Medulla oblongata (tissue), 1 donor: ENCODE measurements around the gene CD151.

ENCODE experiments used
- DNase-seq: peaks from one replicate; pipeline ENCODE4 v3.0.0-alpha.2; 2015; ENCODE audit errors: extremely low spot score

CD151 gene

DNA sequence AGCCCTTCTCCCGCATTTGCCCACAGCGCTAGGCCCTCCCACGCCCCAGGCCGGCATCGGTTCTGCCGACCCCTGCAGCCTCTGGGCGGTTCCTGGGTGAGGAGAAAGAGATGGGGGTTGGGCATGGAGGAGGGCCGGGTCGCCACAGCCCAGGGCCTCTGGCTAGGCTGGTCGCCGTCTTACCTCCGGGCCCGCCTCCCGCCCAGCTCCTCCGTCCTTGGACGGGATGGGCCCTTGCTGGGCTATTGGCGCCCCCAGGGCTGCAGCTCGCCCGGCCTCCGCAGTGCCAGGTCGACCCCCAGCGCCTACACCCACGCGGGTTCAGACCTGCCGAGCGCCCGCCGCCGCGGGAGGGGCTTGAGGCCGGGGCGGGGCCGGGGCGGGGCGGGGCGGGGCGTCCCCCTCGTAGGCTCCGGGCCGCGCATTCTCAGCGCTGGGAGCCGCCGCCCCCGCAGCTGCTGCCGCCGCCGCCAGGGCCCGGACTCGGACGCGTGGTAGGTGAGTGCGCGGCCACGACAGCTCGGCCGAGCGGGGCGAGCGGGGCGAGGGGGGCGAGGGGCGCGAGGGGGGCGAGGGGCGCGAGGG, at the start of gene CD151:
Gene CD151 (plus strand): TSS at position 424 of the 585 bp plus-strand sequence. CDS start 3,118 bp downstream, outside the sequence.
- DNase-seq = no peak

DNA sequence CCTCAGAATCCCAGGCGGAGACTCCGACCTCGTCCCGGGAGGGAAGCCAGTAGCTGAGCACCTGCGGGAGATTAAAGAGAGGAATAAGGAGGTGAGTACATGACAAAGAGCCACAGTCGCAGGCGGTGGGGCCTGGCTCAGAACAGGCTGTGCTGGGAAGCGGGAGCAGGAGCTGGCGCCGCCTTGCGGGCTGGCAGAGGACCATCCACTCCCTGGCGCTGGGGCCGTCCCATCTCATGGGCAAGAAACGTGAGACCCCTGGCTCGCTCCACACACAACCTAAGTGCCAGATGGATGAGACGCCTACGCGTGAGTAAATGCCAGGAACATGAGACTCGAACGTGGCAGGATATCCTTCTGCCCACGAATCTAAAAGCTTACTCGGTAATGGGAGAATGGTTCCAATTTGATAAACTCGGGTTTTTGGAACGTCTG, 49.2 kb upstream of the CD151 start:
- peak; percentile 81 for DNase-seq

DNA sequence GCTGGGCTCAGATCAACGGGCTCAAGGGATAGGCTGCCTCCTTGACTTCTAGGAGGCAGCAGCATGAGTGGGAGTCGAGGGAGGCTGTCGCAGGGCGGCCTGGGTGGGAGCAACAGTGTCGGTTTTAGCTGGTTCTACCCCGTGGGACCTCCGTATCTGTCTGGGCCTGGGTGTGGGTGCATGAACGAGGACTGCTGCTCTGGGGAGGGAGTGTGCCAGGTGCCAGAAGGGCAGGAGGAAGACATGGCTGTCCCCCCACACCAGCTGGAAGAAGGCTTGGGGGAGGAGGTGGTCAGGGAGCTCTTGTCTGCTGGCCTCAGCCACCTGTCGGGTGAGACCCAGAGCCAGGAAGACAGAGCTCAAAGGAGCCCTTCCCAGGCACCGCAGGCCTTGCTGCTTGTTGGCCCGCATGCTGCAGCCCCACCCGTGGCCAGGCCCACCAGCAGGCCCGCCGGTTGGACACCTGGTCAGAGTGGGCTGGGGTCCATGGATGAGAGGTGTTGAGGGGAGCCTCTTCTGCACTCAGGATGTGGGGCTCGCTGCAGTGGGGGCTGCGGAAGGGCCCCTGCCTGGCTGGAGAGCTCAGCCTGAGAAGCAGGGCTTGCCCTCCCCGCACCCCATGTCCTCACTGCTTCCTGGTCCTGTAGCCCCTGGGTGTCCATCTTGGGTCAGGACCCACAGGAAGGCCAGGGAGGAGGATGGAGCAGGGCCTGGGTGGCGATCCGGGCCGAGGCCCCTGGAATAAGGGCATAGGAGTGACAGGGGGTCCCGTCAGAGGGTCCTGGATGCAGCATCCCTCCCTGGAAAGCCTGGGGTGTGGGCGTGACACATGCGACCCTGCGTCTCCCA, 46.3 kb upstream of the CD151 start:
- DNase-seq = no peak

DNA sequence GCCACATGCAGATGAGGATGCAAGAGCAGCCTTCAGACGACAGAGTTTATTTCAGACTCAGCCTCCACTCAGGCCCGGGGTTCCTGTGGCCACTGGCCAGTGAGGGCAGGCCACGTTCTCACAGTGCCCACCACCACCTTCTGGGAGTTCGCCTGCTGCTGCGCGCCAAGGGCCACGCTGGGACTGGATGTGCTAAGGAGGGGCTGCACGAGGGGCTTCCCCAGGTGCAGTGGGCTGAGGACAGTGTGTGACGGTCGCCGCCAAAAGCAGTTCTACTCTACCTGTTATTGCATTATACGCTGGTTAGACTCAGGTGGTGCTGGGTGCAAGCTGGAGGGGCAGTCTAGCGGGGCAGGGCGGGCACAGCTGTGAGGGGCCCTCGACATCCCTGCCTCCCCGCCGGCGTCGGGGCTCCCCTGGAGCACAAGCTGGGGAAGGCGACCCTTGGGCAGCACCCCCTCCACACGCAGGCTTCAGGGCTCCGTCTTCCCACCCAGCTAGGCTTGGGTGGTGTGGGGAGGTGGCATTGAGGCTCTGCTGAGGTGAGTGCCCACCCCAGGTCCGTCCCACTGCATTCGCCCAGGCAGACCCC, 45.6 kb upstream of the CD151 start:
- DNase-seq = no peak

DNA sequence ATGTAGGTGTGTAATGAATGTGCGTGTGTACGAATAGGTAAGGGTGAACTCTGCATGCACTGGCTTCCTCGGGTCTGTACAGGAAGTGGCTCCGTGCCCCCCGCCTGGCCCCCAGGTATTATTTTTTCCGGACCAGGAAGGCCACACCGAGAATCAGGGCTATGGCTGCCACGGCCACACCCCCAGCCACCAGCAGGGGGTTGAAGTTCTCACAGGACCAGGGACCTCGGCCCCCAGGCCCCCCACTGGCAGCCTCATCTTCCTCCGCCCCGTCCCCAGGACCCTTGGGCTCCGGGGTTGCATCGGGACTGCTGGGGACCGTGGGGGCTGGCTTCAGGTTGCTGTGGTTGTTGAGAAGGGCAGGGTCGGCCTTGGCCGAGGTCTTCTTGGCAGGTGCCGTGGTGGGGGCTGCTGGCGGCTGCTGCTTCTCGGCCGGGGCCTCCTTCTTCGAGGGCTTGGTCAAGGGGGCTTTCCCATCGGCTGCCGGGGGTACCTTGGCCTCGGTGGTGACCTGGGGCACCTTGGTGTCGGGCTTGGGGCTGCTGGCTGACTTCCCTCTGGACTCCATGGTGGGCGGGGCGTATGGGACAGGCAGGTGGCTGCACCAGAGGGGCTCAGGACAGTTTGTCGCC, 44.6 kb upstream of the CD151 start:
- DNase-seq = no peak

DNA sequence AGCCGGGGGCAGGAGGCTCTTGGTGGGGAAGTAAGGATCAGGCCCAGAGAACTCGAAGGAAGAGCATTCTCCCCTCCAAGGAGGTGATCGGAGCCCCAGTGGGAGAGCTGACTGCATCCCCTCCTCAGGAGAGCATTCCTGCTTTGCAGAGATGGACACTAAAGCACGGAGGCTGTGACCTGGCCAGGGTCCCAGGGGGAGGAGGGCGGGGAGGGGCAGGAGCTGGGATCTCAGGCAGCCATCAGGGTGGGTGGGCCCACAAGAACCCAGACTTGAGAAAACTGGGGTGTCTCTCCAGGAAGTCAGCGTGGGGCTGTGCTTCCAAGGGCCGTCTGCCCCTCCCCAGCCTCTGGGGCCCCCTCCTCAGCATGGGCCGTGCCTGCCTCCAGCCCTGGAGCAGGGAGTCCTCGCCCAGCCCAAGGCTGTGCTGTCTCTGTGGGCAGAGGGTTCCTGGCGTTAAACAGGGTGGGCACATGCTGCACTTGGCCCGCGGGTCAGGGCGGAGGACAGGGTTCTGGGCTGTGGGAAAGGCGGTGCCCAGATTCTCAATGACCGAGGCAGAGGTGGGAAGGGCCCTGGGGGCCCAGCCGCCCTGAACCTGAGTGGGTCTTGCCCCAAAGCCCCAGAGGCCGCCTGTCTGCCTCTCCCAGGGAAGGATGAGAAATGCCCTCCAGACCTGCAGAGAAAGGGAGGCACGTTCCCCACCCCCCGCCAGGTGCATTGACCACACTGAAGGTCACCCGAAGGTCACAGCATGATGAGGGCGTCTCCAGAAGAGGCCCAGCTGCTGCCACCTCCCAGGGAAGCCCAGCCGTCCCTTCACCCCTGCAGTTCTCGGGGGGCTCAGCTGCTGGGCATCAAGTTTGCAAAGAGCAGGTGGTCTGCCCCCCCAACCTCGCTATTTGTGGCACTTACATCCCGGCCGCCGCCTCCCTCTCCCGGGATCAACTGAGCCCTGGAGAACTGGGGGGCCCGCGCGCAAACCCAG, 43.5 kb upstream of the CD151 start:
- DNase-seq = no peak

DNA sequence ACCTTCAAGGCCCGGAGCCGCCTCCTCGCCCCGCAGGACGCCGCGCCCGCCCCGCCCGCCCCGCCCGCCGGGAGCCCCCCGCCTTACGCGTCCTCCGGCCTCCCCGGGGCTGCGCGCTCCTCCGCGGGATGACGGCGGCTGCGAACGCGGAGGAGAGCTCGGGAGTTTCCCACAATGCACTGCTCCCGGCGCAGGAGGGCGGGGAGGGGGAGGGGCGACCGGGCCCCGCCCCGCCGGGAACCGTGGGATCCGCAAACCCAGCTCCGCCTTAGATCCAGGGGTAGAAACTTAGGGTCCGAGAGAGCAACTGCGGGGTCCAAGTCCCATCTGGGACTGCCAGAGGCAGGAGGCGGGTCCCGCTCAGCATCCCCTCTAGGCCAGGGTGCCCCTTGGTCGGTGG, 42.8 kb upstream of the CD151 start, which contains the start of gene CEND1:
Gene CEND1 (minus strand): TSS at position 148 of the 400 bp plus-strand sequence. CDS start 1,514 bp downstream, outside the sequence.
- peak; percentile 66 for DNase-seq

DNA sequence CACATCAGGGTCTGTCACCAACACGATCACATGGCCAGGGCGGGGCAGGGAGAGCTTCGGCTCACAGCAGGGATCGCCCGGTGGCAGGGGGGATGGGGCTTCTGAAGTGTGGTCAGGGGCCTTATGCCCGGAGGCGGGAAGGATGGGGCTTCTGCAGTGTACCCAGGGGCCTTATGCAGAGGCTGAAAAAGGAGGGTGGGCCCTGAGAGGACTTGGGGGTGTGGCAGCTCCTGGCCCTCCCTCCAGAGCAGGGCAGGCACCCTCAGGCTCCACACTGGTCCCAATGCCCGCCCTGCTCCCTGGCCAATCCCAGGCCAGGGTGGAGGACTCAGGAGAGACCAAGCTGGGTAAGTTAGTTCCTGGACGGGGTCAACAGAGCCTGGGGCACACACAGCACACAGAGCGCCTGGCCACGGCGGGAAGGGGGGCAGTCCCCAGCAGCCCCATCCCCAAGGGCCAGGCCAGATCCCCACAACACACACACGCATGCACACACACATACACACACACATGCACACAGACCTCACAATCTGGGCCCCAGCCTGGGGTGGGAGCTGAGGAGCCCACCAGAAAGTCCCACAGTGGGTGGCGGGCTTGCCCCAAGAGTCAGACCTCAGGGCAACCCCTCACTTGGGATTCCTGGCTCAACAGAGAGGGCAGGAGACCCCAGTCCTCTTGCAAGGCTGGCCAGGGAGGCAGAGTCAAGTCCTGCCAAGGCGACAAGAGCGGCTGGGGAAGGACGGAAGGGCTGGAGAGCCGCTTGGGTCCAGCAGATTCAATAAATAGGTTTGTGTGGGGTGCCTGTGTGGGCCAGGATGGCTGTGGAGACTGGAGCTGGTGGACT, 41.8 kb upstream of the CD151 start:
- no peak for DNase-seq

DNA sequence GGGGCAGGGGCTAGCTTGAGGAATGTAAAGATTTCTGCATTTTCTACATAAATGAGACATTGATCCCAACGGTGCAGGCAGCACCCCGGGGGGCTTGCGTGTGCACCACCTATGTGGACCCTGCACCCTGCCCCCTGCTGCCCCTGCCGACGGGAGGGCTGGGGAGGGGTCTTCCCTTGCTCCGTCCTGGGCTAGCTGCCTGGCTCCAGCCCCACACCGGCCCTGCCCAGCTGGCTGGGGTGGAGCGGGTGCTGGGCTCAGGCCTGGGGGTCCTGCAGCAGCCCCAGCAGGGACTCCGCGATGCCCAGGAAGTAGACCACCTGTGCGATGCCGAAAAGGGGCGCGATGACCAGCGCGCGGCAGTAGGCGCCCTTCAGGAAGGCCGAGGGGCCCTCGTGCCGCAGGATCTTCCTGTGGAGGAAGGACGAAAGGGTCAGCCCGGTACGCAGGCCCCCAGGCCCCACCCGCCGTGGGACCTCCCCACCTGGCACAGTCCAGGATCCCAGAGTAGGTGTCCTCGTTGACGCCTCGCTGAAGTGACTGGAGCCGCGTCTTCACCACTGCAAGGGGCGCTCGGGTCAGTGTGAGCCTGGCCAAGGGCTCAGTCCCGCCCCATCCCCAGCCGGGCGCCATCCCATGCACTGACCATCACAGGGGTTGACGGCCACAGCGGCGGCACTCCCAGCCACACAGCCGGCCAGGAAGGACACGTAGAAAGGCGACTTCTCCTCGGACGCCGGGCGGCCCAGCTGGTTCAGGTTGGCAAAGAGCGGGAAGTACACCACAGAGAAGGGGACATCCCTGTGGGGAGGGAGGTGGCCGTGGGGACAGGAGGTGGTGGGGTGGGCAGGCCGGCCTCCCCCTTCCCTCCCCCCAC, 40.9 kb upstream of the CD151 start:
- DNase-seq = no peak

DNA sequence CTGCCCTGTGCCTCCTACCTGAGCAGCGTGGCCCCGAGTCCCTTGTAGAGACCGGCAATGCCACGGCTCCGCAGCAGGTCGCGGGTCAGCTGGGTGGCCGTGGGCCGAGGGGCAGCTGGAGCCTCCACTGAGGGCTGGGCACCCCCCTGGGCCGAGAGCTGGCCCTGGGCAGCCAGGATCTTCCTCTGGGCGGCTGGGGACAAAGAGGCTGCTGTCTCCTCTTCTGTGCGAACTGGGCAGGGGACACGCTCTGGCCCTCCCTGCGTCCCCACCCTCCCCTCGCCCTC, 40.3 kb upstream of the CD151 start:
- DNase-seq = no peak

DNA sequence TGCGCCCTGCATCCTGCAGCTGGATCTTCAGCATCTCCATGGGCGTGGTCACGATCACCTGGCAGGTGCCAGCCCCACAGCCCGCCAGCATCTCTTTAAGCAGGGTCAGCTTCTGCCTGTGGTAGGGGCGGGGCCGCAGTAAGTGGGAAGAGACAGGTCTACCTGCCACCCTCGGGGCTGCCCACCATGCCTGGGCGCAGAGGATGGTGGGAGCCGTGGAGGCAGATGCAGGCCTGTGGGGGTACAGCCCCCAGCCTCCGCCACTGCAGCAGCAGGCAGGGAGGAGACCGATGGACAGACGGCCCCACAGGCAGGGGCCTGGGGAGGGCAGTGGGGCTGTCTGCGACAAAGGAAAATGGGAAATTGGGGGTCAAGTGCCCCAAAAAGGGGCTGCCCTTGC, 39.9 kb upstream of the CD151 start:
- no peak for DNase-seq

DNA sequence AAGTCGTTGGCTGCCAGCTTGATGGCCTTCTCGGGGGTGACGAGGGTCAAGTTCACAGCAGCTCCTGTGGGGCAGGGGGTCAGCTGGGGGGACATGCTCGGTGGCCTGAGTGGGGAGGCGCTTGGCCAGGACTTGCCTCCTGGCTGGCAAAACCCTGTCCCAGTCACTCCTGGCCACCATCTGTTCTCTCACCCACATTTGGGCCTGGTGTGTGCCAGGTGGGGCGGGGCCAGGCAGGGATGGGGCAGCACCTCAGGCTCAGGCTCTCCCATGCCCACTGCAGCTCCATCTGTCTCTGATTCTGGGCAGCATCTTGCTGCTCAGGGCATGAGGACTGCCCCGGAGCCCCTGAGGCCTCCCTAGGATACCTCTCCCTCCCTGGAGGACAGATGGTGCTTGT, 39.2 kb upstream of the CD151 start:
- no peak for DNase-seq

DNA sequence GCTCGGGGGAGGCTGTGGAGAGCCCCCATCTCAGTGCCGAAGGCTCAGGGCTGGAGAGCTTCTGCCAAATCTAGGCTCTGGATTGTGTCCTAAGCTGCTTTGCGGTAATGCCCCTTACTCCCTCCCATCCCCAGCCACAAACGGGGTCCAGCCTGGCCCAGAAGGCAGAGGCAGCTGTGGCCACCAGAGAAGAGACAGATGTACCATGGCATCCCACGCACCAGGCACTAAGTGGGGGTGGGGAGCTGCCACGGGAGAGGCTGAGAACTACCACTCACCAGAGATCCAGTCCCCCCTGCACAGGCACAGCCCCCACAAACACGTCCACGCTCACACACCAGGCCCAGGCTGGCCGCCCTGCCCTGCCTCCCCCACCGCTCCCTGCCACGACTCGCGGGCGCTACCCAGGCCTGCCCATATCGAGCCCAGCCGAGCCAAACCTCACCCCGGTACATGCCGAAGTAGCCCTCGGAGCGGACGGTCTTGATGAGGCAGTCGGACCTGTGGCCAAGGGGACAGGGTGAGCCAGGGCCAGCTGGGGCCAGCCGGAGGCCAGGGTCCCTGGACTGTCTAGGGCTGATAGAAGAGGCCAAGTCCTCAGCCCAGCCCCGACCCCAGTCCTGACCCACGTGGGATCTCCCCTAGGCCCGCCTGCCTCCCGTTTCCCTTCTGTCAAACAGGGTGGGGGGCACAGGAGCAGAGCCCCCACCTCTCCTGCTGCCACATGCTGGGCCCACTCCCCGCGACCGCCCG, 38.6 kb upstream of the CD151 start:
- no peak for DNase-seq

DNA sequence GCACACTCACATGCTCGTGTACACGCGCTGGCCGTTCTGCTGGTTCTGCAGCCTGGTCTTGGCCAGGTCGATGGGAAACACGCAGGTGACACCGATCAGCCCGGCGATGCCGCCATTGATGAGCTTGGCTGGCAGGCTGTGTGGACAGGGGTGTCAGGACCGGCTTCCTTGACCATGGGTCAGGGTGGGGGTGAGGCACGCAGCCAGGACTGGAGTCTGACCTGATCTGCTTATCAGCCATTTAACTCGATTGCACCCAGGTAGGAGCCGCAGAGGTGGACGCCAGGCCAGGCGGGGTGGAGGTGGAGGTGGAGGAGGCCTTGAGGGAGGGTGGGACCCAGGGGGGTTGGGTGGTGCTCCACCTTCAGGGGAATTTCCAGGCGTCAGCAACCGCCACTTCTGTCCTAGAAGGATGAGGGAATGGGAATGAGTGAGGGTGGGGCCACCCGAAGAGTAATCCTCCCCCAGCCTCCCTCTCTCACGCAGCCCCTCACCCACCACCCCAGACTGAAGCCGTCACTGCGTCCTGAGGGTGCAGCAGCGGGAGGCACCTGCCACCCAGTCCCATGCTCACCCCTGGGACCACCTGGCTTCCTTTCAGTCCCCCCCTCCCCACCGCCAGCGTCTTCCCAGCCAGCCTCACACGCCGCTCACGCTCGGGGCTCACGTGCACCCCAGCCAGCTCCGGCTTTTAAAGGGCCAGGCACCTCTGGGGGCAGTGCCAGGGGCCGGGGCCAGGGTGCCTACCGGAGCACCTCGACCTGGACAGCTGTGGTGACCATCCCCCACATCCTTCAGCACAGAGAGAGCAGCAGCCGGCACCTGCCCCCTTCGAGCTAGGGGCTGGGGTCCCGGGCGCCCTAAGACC, 37.8 kb upstream of the CD151 start:
- DNase-seq = no peak

DNA sequence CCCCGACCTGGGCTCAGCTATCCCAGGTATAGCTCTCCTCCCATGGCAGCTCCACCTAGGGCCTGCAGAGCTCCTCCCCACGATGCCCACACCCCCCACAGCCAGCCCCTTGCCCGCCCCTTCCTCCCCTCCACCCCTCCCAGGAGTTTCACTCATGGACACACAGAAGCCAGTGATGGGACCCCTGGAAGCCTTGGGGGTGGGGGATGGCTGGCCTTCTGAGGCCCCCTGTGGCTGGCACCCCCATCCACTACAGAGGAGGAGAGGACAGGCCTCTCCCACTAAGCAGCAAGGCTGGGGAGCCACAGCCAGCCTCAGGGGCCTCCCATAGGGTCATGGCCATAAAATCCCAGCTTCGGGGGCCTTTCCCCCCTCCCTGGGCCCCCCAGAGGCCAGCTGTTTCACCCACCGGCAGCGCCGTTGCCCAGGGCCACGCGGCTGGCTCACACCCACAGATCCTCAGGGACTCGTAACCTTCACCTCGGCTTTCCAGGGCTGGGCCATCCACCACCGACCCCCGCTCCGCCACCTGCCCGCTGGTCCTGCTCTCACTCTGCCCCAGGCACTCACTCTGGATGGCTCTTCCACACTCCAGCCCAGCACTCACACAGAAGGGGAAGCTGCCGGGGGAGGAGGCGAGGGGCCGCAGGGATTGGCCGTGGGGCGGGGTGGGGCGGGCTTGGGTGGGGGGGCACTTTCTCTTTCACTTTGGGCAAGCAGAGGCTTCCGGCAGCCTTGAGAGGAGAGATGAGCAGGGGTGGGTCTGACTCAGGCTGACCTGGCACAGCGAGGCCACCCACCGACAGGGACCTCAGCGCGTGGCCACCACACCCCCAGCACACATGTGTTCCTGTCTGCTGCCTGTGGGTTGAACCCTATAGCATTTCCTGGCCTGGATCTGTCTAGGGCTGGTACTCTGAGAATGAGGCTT, 36.9 kb upstream of the CD151 start:
- peak; percentile 72 for DNase-seq

DNA sequence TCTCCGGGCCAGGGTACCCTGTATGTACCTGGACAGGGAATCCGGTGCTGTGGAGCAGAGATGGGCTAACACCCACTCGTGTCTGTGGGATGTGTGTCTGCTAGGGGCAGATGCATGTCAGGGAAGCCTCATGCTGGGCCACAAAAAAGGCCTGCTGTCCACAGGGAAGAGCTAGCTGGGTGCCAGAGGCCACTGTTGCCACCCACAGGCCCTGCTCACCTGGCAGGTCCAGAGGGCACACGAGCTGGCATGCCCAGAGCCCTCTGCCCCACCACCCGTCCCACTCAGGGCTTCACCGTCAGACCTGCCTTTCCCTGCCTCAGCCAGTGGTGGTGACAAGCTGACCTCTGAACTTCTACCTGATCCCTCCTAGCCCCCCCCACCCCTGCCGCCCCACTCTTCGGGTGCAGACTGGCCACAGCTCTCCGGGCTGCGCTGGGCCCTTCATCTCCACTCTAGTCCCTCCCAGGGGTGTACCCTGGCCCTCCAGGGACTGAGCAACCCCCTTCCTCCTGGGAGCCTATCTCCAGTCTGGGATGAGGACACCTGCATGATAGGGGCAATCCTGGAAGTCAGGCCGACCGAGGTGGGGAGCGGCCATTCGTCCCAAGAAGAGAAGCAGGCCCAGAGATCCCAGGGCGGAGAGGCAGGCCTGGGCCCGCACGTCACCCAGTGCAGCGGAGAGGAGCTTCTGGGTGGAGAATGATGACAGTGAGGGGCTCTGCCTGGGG, 36.0 kb upstream of the CD151 start:
- no peak for DNase-seq
